Effector CD4-positive, alpha-beta T cell (primary cell): ENCODE results near the gene CA14.
"Not testable (repeated sequence)": the region's sequence is repeated elsewhere in the genome, so short reads cannot be mapped to it uniquely, and the experiment has no call there.

ENCODE experiments used
- DNase-seq: peaks from one replicate; pipeline ENCODE4 v3.0.0-alpha.2; 2020

The CA14 gene

GRCh38 chr1:150236614-150237100 lies 20.9 kb upstream of the CA14 start:
- no peak for DNase-seq

GRCh38 chr1:150237176-150237575 lies 20.4 kb upstream of the CA14 start:
- DNase-seq = not testable (repeated sequence)

- DNase-seq = no peak
Measured at GRCh38 chr1:150237746-150238145, 19.8 kb upstream of the CA14 start.

GRCh38 chr1:150243003-150243402 lies 14.6 kb upstream of the CA14 start:
- DNase-seq = no peak

GRCh38 chr1:150249936-150250335 lies 7.6 kb upstream of the CA14 start:
- DNase-seq = no peak

- DNase-seq = no peak
Measured at GRCh38 chr1:150256198-150256553, 1.4 kb upstream of the CA14 start.

GRCh38 chr1:150256554-150257341 lies 826 bp upstream of the CA14 start:
- no peak for DNase-seq

GRCh38 chr1:150259217-150259616 lies 1.6 kb downstream of the CA14 start:
- no peak for DNase-seq

- no peak for DNase-seq
Measured at GRCh38 chr1:150259758-150260669, 2.4 kb downstream of the CA14 start.

GRCh38 chr1:150261367-150261766 lies 3.8 kb downstream of the CA14 start:
- no peak for DNase-seq

GRCh38 chr1:150262388-150263320 lies 5.1 kb downstream of the CA14 start:
- DNase-seq = no peak

- DNase-seq = no peak
Measured at GRCh38 chr1:150263549-150263948, 6.0 kb downstream of the CA14 start.

GRCh38 chr1:150267896-150268295 lies 10.3 kb downstream of the CA14 start:
- no peak for DNase-seq

GRCh38 chr1:150268340-150268704 lies 10.7 kb downstream of the CA14 start:
- DNase-seq = peak; percentile 30

- peak; percentile 88 for DNase-seq
Measured at GRCh38 chr1:150268705-150269403, 11.3 kb downstream of the CA14 start, which contains the start of gene APH1A. Gene APH1A, minus strand, starts transcription at chr1:150269016. Its CDS starts 206 bp downstream, at chr1:150268810.

GRCh38 chr1:150269451-150269850 lies 11.9 kb downstream of the CA14 start:
- DNase-seq = no peak

GRCh38 chr1:150271291-150271959 lies 13.9 kb downstream of the CA14 start:
- no peak for DNase-seq

GRCh38 chr1:150273311-150273710 lies 15.7 kb downstream of the CA14 start:
- no peak for DNase-seq

- DNase-seq = no peak
Measured at GRCh38 chr1:150280138-150280707, 22.6 kb downstream of the CA14 start.

GRCh38 chr1:150281221-150281757 lies 23.7 kb downstream of the CA14 start:
- DNase-seq = peak; percentile 38
